H9 (cell line): ENCODE results near the gene TMEM109. TPM values are rescaled to one million over a fixed set of nuclear protein-coding genes. Genes with fewer than 3 reads are reported as not detected.

Experiments used
- DNase-seq: peaks from one replicate; pipeline ENCODE4 v3.0.0-alpha.2; 2017
- H2AFZ ChIP-seq: one replicate; pipeline ENCODE4 v1.6.1; 2013; ENCODE audit warnings: mild to moderate bottlenecking, low read length, control low read depth, moderate library complexity
- H2AK5ac ChIP-seq: 2 replicates; pipeline ENCODE4 v1.6.1; 2013; ENCODE audit warnings: low read length, control low read depth, mixed read lengths; ENCODE audit not compliant: insufficient read length
- H2BK120ac ChIP-seq: one replicate; pipeline ENCODE4 v1.6.1; 2013; ENCODE audit warnings: low read depth, mild to moderate bottlenecking, low read length, control low read depth, inconsistent platforms; ENCODE audit not compliant: poor library complexity, severe bottlenecking
- H2BK12ac ChIP-seq: 2 replicates; pipeline ENCODE4 v1.6.1; 2013; ENCODE audit warnings: low read length, control low read depth, mixed read lengths, low read depth; ENCODE audit not compliant: insufficient read length
- H2BK15ac ChIP-seq: 2 replicates; pipeline ENCODE4 v1.6.1; 2013; ENCODE audit warnings: low read depth, low read length, control low read depth
- H2BK20ac ChIP-seq: one replicate; pipeline ENCODE4 v1.6.1; 2013; ENCODE audit warnings: low read depth, mild to moderate bottlenecking, low read length, control low read depth, inconsistent platforms; ENCODE audit not compliant: poor library complexity, severe bottlenecking
- H2BK5ac ChIP-seq: 2 replicates; pipeline ENCODE4 v1.6.1; 2013; ENCODE audit warnings: low read length, control low read depth, mixed read lengths; ENCODE audit not compliant: insufficient read length
- H3K14ac ChIP-seq: 2 replicates; pipeline ENCODE4 v1.6.1; 2013; ENCODE audit warnings: low read length, control low read depth; ENCODE audit not compliant: insufficient read depth
- H3K18ac ChIP-seq: 2 replicates; pipeline ENCODE4 v1.6.1; 2013; ENCODE audit warnings: low read depth, mild to moderate bottlenecking, mixed read lengths, low read length, control low read depth; ENCODE audit not compliant: insufficient read length
- H3K23ac ChIP-seq: 2 replicates; pipeline ENCODE4 v1.6.1; 2013; ENCODE audit warnings: low read length, control low read depth, mixed read lengths, low read depth; ENCODE audit not compliant: insufficient read length
- H3K23me2 ChIP-seq: 2 replicates; pipeline ENCODE4 v1.6.1; 2013; ENCODE audit warnings: low read depth, mild to moderate bottlenecking, mixed read lengths, low read length, control low read depth; ENCODE audit not compliant: insufficient read length, poor library complexity, severe bottlenecking
- H3K27ac ChIP-seq: 2 replicates; pipeline ENCODE4 v1.5.1; 2013; ENCODE audit warnings: low read length, control low read depth, mixed read lengths, low read depth; ENCODE audit not compliant: insufficient read length
- H3K27me3 ChIP-seq: 2 replicates; pipeline ENCODE4 v1.6.1; 2013; ENCODE audit warnings: low read length, control low read depth, inconsistent platforms; ENCODE audit not compliant: insufficient read depth
- H3K4ac ChIP-seq: 2 replicates; pipeline ENCODE4 v1.6.1; 2013; ENCODE audit warnings: low read depth, mild to moderate bottlenecking, control low read depth, inconsistent platforms, low read length, moderate library complexity
- H3K4me1 ChIP-seq: 2 replicates; pipeline ENCODE4 v1.6.1; 2013; ENCODE audit warnings: low read length, control low read depth, inconsistent platforms; ENCODE audit not compliant: insufficient read depth
- H3K4me2 ChIP-seq: 2 replicates; pipeline ENCODE4 v1.6.1; 2013; ENCODE audit warnings: low read length, control low read depth, mixed read lengths; ENCODE audit not compliant: insufficient read length, insufficient read depth
- H3K56ac ChIP-seq: 2 replicates; pipeline ENCODE4 v1.6.1; 2013; ENCODE audit warnings: low read depth, mild to moderate bottlenecking, mixed read lengths, low read length, control low read depth; ENCODE audit not compliant: insufficient read length
- H3K79me1 ChIP-seq: 2 replicates; pipeline ENCODE4 v1.6.1; 2013; ENCODE audit warnings: low read depth, mild to moderate bottlenecking, moderate library complexity, low read length, control low read depth, inconsistent platforms; ENCODE audit not compliant: insufficient read depth, poor library complexity, severe bottlenecking
- H3K79me2 ChIP-seq: 2 replicates; pipeline ENCODE4 v1.6.1; 2013; ENCODE audit warnings: low read length, control low read depth, inconsistent platforms; ENCODE audit not compliant: insufficient read depth
- H3K9ac ChIP-seq: 2 replicates; pipeline ENCODE4 v1.6.1; 2013; ENCODE audit warnings: low read length, control low read depth, mixed read lengths; ENCODE audit not compliant: insufficient read length; ENCODE audit errors: extremely low read depth
- H3K9me3 ChIP-seq: one replicate; pipeline ENCODE4 v1.6.1; 2013; ENCODE audit warnings: low read depth, low read length, inconsistent platforms; ENCODE audit not compliant: control insufficient read depth
- H3T11ph ChIP-seq: one replicate; pipeline ENCODE4 v1.6.1; 2013; ENCODE audit warnings: mild to moderate bottlenecking, low read length, control low read depth, inconsistent platforms
- H4K20me1 ChIP-seq: one replicate; pipeline ENCODE4 v1.6.1; 2013; ENCODE audit not compliant: control insufficient read depth, insufficient read length, insufficient read depth
- H4K5ac ChIP-seq: 2 replicates; pipeline ENCODE4 v1.6.1; 2013; ENCODE audit warnings: low read depth, mild to moderate bottlenecking, mixed read lengths, low read length, control low read depth; ENCODE audit not compliant: insufficient read length
- H4K8ac ChIP-seq: replicated peaks from 2 replicates; pipeline ENCODE4 v1.6.1; 2013; ENCODE audit warnings: low read length, control low read depth, mixed read lengths, low read depth; ENCODE audit not compliant: insufficient read length
- H4K91ac ChIP-seq: 2 replicates; pipeline ENCODE4 v1.6.1; 2013; ENCODE audit warnings: low read depth, mild to moderate bottlenecking, moderate library complexity, mixed read lengths, low read length, control low read depth; ENCODE audit not compliant: insufficient read length
- H3K27ac Mint-ChIP-seq, 3 experiments: 2 replicates in 2 of 3; 3 replicates in 1 of 3; pipeline ENCODE4 v1.8.0; 2020 to 2021; ENCODE audit warnings: mixed read lengths in 3 of 3, mild to moderate bottlenecking in 1 of 3, moderate library complexity in 1 of 3
- H3K27me3 Mint-ChIP-seq: 2 replicates; pipeline ENCODE4 v1.8.0; 2021; ENCODE audit warnings: low read depth, mild to moderate bottlenecking, moderate library complexity, mixed read lengths
- H3K36me3 Mint-ChIP-seq, 3 experiments: 2 replicates in 2 of 3; 3 replicates in 1 of 3; pipeline ENCODE4 v1.8.0; 2020 to 2021; ENCODE audit warnings: low read depth in 3 of 3, mixed read lengths in 3 of 3; ENCODE audit not compliant: insufficient read depth in 1 of 3
- H3K4me1 Mint-ChIP-seq, 2 experiments: 2 replicates each; pipeline ENCODE4 v1.8.0; 2020; ENCODE audit warnings: mixed read lengths in 2 of 2
- H3K4me3 Mint-ChIP-seq, 2 experiments: 2 replicates in 1 of 2; 3 replicates in 1 of 2; pipeline ENCODE4 v1.8.0; 2020 to 2021; ENCODE audit warnings: mild to moderate bottlenecking in 2 of 2, mixed read lengths in 2 of 2, moderate library complexity in 1 of 2
- H3K9me3 Mint-ChIP-seq, 2 experiments: 2 replicates in 1 of 2; 3 replicates in 1 of 2; pipeline ENCODE4 v1.8.0; 2020; ENCODE audit warnings: mild to moderate bottlenecking in 2 of 2, mixed read lengths in 2 of 2, moderate library complexity in 1 of 2
- WGBS: extraction: QIAGEN DNeasy Blood & Tissue Kit; methylation state at CpG from one replicate; pipeline ENCODE4 v1.1.7; 2013; ENCODE audit warnings: missing lambda C conversion rate, low lambda C conversion rate, mixed read lengths; ENCODE audit not compliant: insufficient read length; ENCODE audit errors: extremely low coverage; 5-methylcytosine and 5-hydroxymethylcytosine counted together
- total RNA-seq: library from RNA; stranded (reverse); gene quantifications from 2 replicates; pipeline ENCODE4 v1.2.1, GENCODE V29; 2021
- TF ChIP-seq, protein P1 (sequence below): fragments of 200-600 bp; sonication (generic); conservative IDR thresholded peaks from 3 replicates; pipeline ENCODE4 v1.8.0; 2021; ENCODE audit warnings: antibody characterized with exemption, mild to moderate bottlenecking

The TMEM109 gene
- total RNA-seq, 1 experiment from 2014 or later, result 38.0 TPM

GRCh38 chr11:60934124-60934789 is 20.3 kb downstream of the TMEM109 start:
- no peak overlapping the region for H3K4me3 Mint-ChIP-seq
- peak overlapping the region in 2 of 3 experiments; percentile 40 to 44; a peak in 4 of 7 replicates for H3K27ac Mint-ChIP-seq

More at GRCh38 chr11:60934124-60934789, 20.3 kb downstream of the TMEM109 start:
- no peaks in the 10 kb centered on the region for H3K27me3 ChIP-seq
- DNase-seq, result no peak
- no peak overlapping the region for H2BK15ac ChIP-seq
- H2BK20ac ChIP-seq, result no peak overlapping the region
- H3K56ac ChIP-seq, result no peak overlapping the region
- no peaks in the 10 kb centered on the region for H3K79me2 ChIP-seq
- no peak overlapping the region; the same call in 1 of the 2 replicates for H3K14ac ChIP-seq
- no peak overlapping the region for H4K91ac ChIP-seq
- Mint-ChIP-seq H3K27me3 (no peaks in the 10 kb centered on the region; the same call in 1 of the 2 replicates), H3K9me3 (no peaks in the 10 kb centered on the region), H3K4me1 (peaks cover 13 to 19% of the 10 kb centered on the region in 2 experiments), H3K36me3 (peaks cover 19 to 50% (median 49%) of the 10 kb centered on the region in 3 experiments; a peak in 6 of 7 replicates)
- H3K4ac ChIP-seq, result no peak overlapping the region
- H3K23ac ChIP-seq, result no peak overlapping the region
- no peaks in the 10 kb centered on the region for H3K9me3 ChIP-seq
- no CpG with 5 or more reads among the region's 57 CpGs for WGBS
- TF ChIP-seq, protein P1, sequence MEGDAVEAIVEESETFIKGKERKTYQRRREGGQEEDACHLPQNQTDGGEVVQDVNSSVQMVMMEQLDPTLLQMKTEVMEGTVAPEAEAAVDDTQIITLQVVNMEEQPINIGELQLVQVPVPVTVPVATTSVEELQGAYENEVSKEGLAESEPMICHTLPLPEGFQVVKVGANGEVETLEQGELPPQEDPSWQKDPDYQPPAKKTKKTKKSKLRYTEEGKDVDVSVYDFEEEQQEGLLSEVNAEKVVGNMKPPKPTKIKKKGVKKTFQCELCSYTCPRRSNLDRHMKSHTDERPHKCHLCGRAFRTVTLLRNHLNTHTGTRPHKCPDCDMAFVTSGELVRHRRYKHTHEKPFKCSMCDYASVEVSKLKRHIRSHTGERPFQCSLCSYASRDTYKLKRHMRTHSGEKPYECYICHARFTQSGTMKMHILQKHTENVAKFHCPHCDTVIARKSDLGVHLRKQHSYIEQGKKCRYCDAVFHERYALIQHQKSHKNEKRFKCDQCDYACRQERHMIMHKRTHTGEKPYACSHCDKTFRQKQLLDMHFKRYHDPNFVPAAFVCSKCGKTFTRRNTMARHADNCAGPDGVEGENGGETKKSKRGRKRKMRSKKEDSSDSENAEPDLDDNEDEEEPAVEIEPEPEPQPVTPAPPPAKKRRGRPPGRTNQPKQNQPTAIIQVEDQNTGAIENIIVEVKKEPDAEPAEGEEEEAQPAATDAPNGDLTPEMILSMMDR, result no peak
- no peaks in the 10 kb centered on the region for H3K79me1 ChIP-seq
- H2BK5ac ChIP-seq, result no peak overlapping the region
- H2AK5ac ChIP-seq, result no peak overlapping the region
- no peak overlapping the region for H4K5ac ChIP-seq
- H3K23me2 ChIP-seq, result no peaks in the 10 kb centered on the region
- H3K18ac ChIP-seq, result no peak overlapping the region
- H2AFZ ChIP-seq, result no peak overlapping the region
- H3K9ac ChIP-seq, result no peak overlapping the region
- no peak overlapping the region for H2BK12ac ChIP-seq
- no peak overlapping the region for H2BK120ac ChIP-seq
- no peak overlapping the region for H3K27ac ChIP-seq
- H4K8ac ChIP-seq, result no peak overlapping the region
- no peak overlapping the region for H3K4me2 ChIP-seq
- H3T11ph ChIP-seq, result no peak overlapping the region
- no peaks in the 10 kb centered on the region for H3K4me1 ChIP-seq
- no peaks in the 10 kb centered on the region for H4K20me1 ChIP-seq
